Tibial nerve (tissue), 4 donors: Measurements from ENCODE around the gene ABCC4.

Experiments
- EP300 ChIP-seq, 2 donors: sonication (generic); formaldehyde crosslinking; IDR thresholded peaks; one replicate each; pipeline ENCODE4 v1.6.1; 2017; ENCODE audit warnings: antibody characterized with exemption in 2 of 2, mild to moderate bottlenecking in 1 of 2
- POLR2A ChIP-seq, 2 donors: fragments of 450-650 bp; IDR thresholded peaks; one replicate each; pipeline ENCODE4 v1.6.1; 2017; ENCODE audit warnings: antibody characterized with exemption in 2 of 2, mild to moderate bottlenecking in 2 of 2, moderate library complexity in 2 of 2
- TF ChIP-seq, protein P1 (sequence below), 5 experiments: fragments of 200-600 bp in 3 of 5; fragments of 450-650 bp in 2 of 5; sonication (generic) in 3 of 5; IDR thresholded peaks; one replicate each; pipeline ENCODE4 v1.5.1; 2016 to 2019; ENCODE audit warnings: antibody characterized with exemption in 5 of 5, mild to moderate bottlenecking in 3 of 5, moderate library complexity in 2 of 5

GRCh38 chr13:95301183-95301967 is at the start of gene ABCC4:
- TF ChIP-seq, protein P1, sequence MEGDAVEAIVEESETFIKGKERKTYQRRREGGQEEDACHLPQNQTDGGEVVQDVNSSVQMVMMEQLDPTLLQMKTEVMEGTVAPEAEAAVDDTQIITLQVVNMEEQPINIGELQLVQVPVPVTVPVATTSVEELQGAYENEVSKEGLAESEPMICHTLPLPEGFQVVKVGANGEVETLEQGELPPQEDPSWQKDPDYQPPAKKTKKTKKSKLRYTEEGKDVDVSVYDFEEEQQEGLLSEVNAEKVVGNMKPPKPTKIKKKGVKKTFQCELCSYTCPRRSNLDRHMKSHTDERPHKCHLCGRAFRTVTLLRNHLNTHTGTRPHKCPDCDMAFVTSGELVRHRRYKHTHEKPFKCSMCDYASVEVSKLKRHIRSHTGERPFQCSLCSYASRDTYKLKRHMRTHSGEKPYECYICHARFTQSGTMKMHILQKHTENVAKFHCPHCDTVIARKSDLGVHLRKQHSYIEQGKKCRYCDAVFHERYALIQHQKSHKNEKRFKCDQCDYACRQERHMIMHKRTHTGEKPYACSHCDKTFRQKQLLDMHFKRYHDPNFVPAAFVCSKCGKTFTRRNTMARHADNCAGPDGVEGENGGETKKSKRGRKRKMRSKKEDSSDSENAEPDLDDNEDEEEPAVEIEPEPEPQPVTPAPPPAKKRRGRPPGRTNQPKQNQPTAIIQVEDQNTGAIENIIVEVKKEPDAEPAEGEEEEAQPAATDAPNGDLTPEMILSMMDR (IDR thresholded peaks at IDR 0.05) = no peak
- TF ChIP-seq POLR2A (IDR thresholded peaks at IDR 0.05) (peak in 1 of 2 donors; percentile 20), EP300 (IDR thresholded peaks at IDR 0.05) (no peak)
